GM21825 (cell line): ENCODE results near the gene RNLS.

ENCODE experiments used
- ATAC-seq: cut with Tn5 transposase; IDR thresholded peaks from one replicate; pipeline ENCODE4 v1.9.1; 2021; ENCODE audit warnings: mild to moderate bottlenecking, moderate library complexity; ENCODE audit not compliant: unreplicated experiment

RNLS gene

GRCh38 chr10:88437411-88437810 lies 145.7 kb downstream of the RNLS start:
- no peak for ATAC-seq

- ATAC-seq, result no peak
Observed at GRCh38 chr10:88433565-88434186, 149.4 kb downstream of the RNLS start.

GRCh38 chr10:88431103-88431502 lies 152.0 kb downstream of the RNLS start:
- ATAC-seq, result no peak

GRCh38 chr10:88428976-88429375 lies 154.1 kb downstream of the RNLS start:
- ATAC-seq, result no peak

GRCh38 chr10:88428442-88428841 lies 154.7 kb downstream of the RNLS start:
- no peak for ATAC-seq

GRCh38 chr10:88427024-88427423 lies 156.1 kb downstream of the RNLS start:
- no peak for ATAC-seq

- no peak for ATAC-seq
Observed at GRCh38 chr10:88424881-88425280, 158.2 kb downstream of the RNLS start.

GRCh38 chr10:88423732-88424131 lies 159.4 kb downstream of the RNLS start:
- no peak for ATAC-seq

- ATAC-seq, result no peak
Observed at GRCh38 chr10:88421590-88421989, 161.5 kb downstream of the RNLS start.

GRCh38 chr10:88418871-88419270 lies 164.2 kb downstream of the RNLS start:
- ATAC-seq, result no peak

- no peak for ATAC-seq
Observed at GRCh38 chr10:88417387-88418030, 165.6 kb downstream of the RNLS start.

GRCh38 chr10:88416801-88417200 lies 166.3 kb downstream of the RNLS start:
- no peak for ATAC-seq

- ATAC-seq, result no peak
Observed at GRCh38 chr10:88415533-88416130, 167.5 kb downstream of the RNLS start.

- ATAC-seq, result no peak
Observed at GRCh38 chr10:88413412-88413811, 169.7 kb downstream of the RNLS start.

GRCh38 chr10:88411772-88412349 lies 171.3 kb downstream of the RNLS start:
- no peak for ATAC-seq

- ATAC-seq, result no peak
Observed at GRCh38 chr10:88409824-88410223, 173.3 kb downstream of the RNLS start.

GRCh38 chr10:88409236-88409635 lies 173.9 kb downstream of the RNLS start:
- ATAC-seq, result no peak

GRCh38 chr10:88408096-88408495 lies 175.0 kb downstream of the RNLS start:
- no peak for ATAC-seq

GRCh38 chr10:88404133-88404532 lies 179.0 kb downstream of the RNLS start:
- no peak for ATAC-seq

GRCh38 chr10:88401671-88402347 lies 181.3 kb downstream of the RNLS start:
- ATAC-seq, result no peak

- ATAC-seq, result no peak
Observed at GRCh38 chr10:88399240-88399639, 183.9 kb downstream of the RNLS start.

- ATAC-seq, result no peak
Observed at GRCh38 chr10:88395677-88396076, 187.4 kb downstream of the RNLS start.
